GM12878 (cell line): Measurements from ENCODE around the gene HS3ST3A1. TPM values are rescaled to one million over a fixed set of nuclear protein-coding genes. Genes with fewer than 3 reads are reported as not detected.

Source experiments
- ATAC-seq: fragments of 200-7000 bp; cut with Tn5 transposase; 3 replicates; pipeline ENCODE4 v1.9.1; 2020; ENCODE audit warnings: mild to moderate bottlenecking, moderate library complexity
- BruUV-seq: library from RNA; stranded (reverse); fragments of 400-500 nt; replicated peaks from 2 replicates; lab custom pipeline; 2021; lab: Mats Ljungman, UMichigan
- CTCF ChIA-PET: fragments of 300-600 bp; sonication (Branson Sonifier 250); formaldehyde crosslinking; extraction: SDS; loops from one replicate; lab custom pipeline; 2021; ENCODE audit warnings: inconsistent platforms; lab: Yijun Ruan, JAX
- POLR2A ChIA-PET: fragments of 350-600 bp; formaldehyde crosslinking; extraction: SDS; loops from one replicate; lab custom pipeline; 2021; ENCODE audit warnings: inconsistent platforms; lab: Charles Lee
- RAD21 ChIA-PET: fragments of 300-600 bp; sonication (Branson Sonifier 250); formaldehyde crosslinking; loops from one replicate; lab custom pipeline; 2023; ENCODE audit warnings: antibody characterized with exemption; ENCODE audit not compliant: unreplicated experiment; lab: Charles Lee
- SMC1A ChIA-PET: fragments of 300-600 bp; sonication (Branson Sonifier 250); formaldehyde crosslinking; loops from one replicate; lab custom pipeline; 2023; ENCODE audit not compliant: unreplicated experiment, uncharacterized antibody; lab: Charles Lee
- DNase-seq: peaks from one replicate; pipeline ENCODE4 v3.0.0-alpha.2; 2011; ENCODE audit warnings: low read depth, low spot score
- FAIRE-seq: peaks from 3 replicates; lab custom pipeline; 2011; peaks lifted over from hg19 to GRCh38; lab: Jason Lieb, UNC
- H2AFZ ChIP-seq: 2 replicates; pipeline ENCODE4 v1.6.0; 2011; ENCODE audit warnings: low read depth, low read length, control low read depth; ENCODE audit not compliant: control insufficient read depth
- H3K27ac ChIP-seq: 2 replicates; pipeline ENCODE4 v1.5.1; 2011; ENCODE audit warnings: control low read depth; ENCODE audit not compliant: control insufficient read depth, insufficient read depth
- H3K27me3 ChIP-seq, 2 experiments: replicated peaks in 1 of 2; 2 replicates each; pipeline versions ENCODE4 v1.6.0 to v1.6.1; 2011; ENCODE audit warnings: low read length in 1 of 2; ENCODE audit not compliant: control insufficient read depth in 2 of 2, insufficient read depth in 2 of 2
- H3K36me3 ChIP-seq, 2 experiments: 2 replicates each; pipeline ENCODE4 v1.5.1; 2011; ENCODE audit warnings: low read length in 1 of 2; ENCODE audit not compliant: control insufficient read depth in 2 of 2, insufficient read depth in 2 of 2
- H3K4me1 ChIP-seq: 2 replicates; pipeline ENCODE4 v1.6.1; 2011; ENCODE audit warnings: mild to moderate bottlenecking, low read length, moderate library complexity, mixed read lengths; ENCODE audit not compliant: control insufficient read depth, insufficient read depth
- H3K4me2 ChIP-seq: 2 replicates; pipeline ENCODE4 v1.6.0; 2011; ENCODE audit warnings: control low read depth; ENCODE audit not compliant: control insufficient read depth, insufficient read depth
- H3K4me3 ChIP-seq: fragments of 200-600 bp; sonication (generic); 2 replicates; pipeline ENCODE4 v1.5.1; 2016
- H3K79me2 ChIP-seq: 2 replicates; pipeline ENCODE4 v1.6.0; 2011; ENCODE audit warnings: low read length; ENCODE audit not compliant: control insufficient read depth, insufficient read depth
- H3K9ac ChIP-seq: 2 replicates; pipeline ENCODE4 v1.8.0; 2011; ENCODE audit warnings: low read length, control low read depth, mixed read lengths; ENCODE audit not compliant: control insufficient read depth, insufficient read depth
- H3K9me3 ChIP-seq: replicated peaks from 3 replicates; pipeline ENCODE4 v1.5.1; 2011; ENCODE audit warnings: mild to moderate bottlenecking, low read length; ENCODE audit not compliant: control insufficient read depth, insufficient read depth
- H4K20me1 ChIP-seq: 2 replicates; pipeline ENCODE4 v1.6.0; 2011; ENCODE audit not compliant: control insufficient read depth, insufficient read depth
- BMI1 ChIP-seq: fragments of 450-650 bp; IDR thresholded peaks from 2 replicates; pipeline ENCODE4 v1.6.1; 2016; ENCODE audit warnings: mild to moderate bottlenecking, moderate library complexity, borderline replicate concordance
- E2F4 ChIP-seq: IDR thresholded peaks from 2 replicates; pipeline ENCODE4 v1.6.1; 2012; ENCODE audit warnings: low read depth, low read length, improper control_type of control experiment
- ESRRA ChIP-seq: IDR thresholded peaks from 2 replicates; pipeline ENCODE4 v1.6.1; 2012; ENCODE audit warnings: mild to moderate bottlenecking, low read length, improper control_type of control experiment
- ETV6 ChIP-seq, 2 experiments: fragments of 450-650 bp in 1 of 2; IDR thresholded peaks in 1 of 2; conservative IDR thresholded peaks in 1 of 2; 2 replicates each; pipeline ENCODE4 v1.6.1; 2014; ENCODE audit warnings: antibody characterized with exemption in 1 of 2, borderline replicate concordance in 1 of 2, low read depth in 1 of 2, mild to moderate bottlenecking in 1 of 2, moderate library complexity in 1 of 2
- EZH2 ChIP-seq: IDR thresholded peaks from 2 replicates; pipeline ENCODE4 v1.6.1; 2012; ENCODE audit warnings: low read depth, mild to moderate bottlenecking, control low read depth, inconsistent platforms, low read length, borderline replicate concordance; ENCODE audit not compliant: control insufficient read depth
- FOS ChIP-seq: IDR thresholded peaks from 3 replicates; pipeline ENCODE4 v1.6.1; 2011; ENCODE audit warnings: borderline replicate concordance; ENCODE audit not compliant: insufficient read length; ENCODE audit errors: extremely low read depth
- FOXK2 ChIP-seq: fragments of 450-650 bp; IDR thresholded peaks from 2 replicates; pipeline ENCODE4 v1.6.1; 2017; ENCODE audit warnings: mild to moderate bottlenecking, moderate library complexity
- HDAC6 ChIP-seq: fragments of 200-600 bp; sonication (generic); IDR thresholded peaks from one replicate; pipeline ENCODE4 v1.8.0; 2017; ENCODE audit warnings: antibody characterized with exemption; ENCODE audit not compliant: unreplicated experiment
- MEF2A ChIP-seq: IDR thresholded peaks from 2 replicates; pipeline ENCODE4 v1.6.1; 2011; ENCODE audit warnings: low read depth, mild to moderate bottlenecking, low read length, moderate library complexity; ENCODE audit not compliant: insufficient read depth
- PBX3 ChIP-seq: IDR thresholded peaks from 2 replicates; pipeline ENCODE4 v1.6.1; 2011; ENCODE audit warnings: mild to moderate bottlenecking, low read depth, low read length, moderate library complexity; ENCODE audit not compliant: insufficient replicate concordance
- PML ChIP-seq: IDR thresholded peaks from 2 replicates; pipeline ENCODE4 v1.6.1; 2012; ENCODE audit warnings: low read length, inconsistent platforms
- RAD21 ChIP-seq: IDR thresholded peaks from 2 replicates; pipeline ENCODE4 v1.6.1; 2011; ENCODE audit warnings: mild to moderate bottlenecking, low read depth, low read length, moderate library complexity; ENCODE audit not compliant: insufficient read depth
- SIN3A ChIP-seq: IDR thresholded peaks from 2 replicates; pipeline ENCODE4 v1.6.1; 2012; ENCODE audit warnings: low read depth, low read length, improper control_type of control experiment
- SP1 ChIP-seq: IDR thresholded peaks from one replicate; pipeline ENCODE4 v1.6.1; 2011; ENCODE audit warnings: low read depth, low read length
- SUPT20H ChIP-seq: IDR thresholded peaks from 2 replicates; pipeline ENCODE4 v1.6.1; 2011; ENCODE audit warnings: low read depth, mild to moderate bottlenecking, low read length, moderate library complexity, borderline replicate concordance; ENCODE audit not compliant: control insufficient read depth
- ZBED1 ChIP-seq: IDR thresholded peaks from 2 replicates; pipeline ENCODE4 v1.6.1; 2016; ENCODE audit warnings: borderline replicate concordance
- WGBS: methylation state at CpG from one replicate; pipeline ENCODE4 v1.1.6; 2016; ENCODE audit warnings: low lambda C conversion rate; ENCODE audit not compliant: insufficient replicate concordance, insufficient coverage; ENCODE audit errors: missing lambda C conversion rate; 5-methylcytosine and 5-hydroxymethylcytosine counted together
- in situ Hi-C: fragments of 300-500 bp; cut with MboI; formaldehyde crosslinking; loops from 9 replicates; pipeline ENCODE4 v1.14.3; 2018; ENCODE audit warnings: mixed read lengths
- intact Hi-C: fragments of 100-400 bp; cut with micrococcal nuclease; formaldehyde crosslinking; loops from one replicate; pipeline ENCODE4 v1.14.2; 2022; ENCODE audit not compliant: unreplicated experiment
- polyA plus RNA-seq, 11 experiments: library from polyadenylated mRNA; depleted of rRNA in 4 of 11; unstranded in 6 of 11; stranded (reverse) in 5 of 11; fragments of >200 nt; fragmentation: Nextera tagmentation in 4 of 11; fragmentation: Illumina TruSeq in 1 of 11; extraction: Ambion mirVana in 4 of 11; extraction: Trizol in 1 of 11; gene quantifications; 1 replicate in 1 of 11; 2 replicates in 10 of 11; pipeline versions ENCODE4 v1.2.1 to v1.2.3, GENCODE V29; 2011 to 2016; ENCODE audit warnings: inconsistent platforms in 2 of 11, missing spikeins in 2 of 11, low read depth in 1 of 11
- total RNA-seq, 4 experiments: library from RNA; depleted of rRNA in 3 of 4; stranded (reverse); fragments of >200 nt in 3 of 4; fragmentation: Illumina TruSeq in 1 of 4; extraction: Trizol in 1 of 4; gene quantifications; 2 replicates each; pipeline versions ENCODE4 v1.2.1 to v1.2.3, GENCODE V29; 2013 to 2021
- TF ChIP-seq, protein P1 (sequence below): fragments of 450-650 bp; IDR thresholded peaks from 2 replicates; pipeline ENCODE4 v1.6.1; 2016; ENCODE audit warnings: mild to moderate bottlenecking
- TF ChIP-seq, protein P2 (sequence below): IDR thresholded peaks from 2 replicates; pipeline ENCODE4 v1.6.1; 2012; ENCODE audit warnings: low read depth, low read length, improper control_type of control experiment

Gene HS3ST3A1
- total and polyA plus RNA-seq, 10 of the 15 experiments (the other 5 are each of a cell fraction or from before 2014, with no cell fraction given) = 0.24 to 0.26 TPM; not detected in 8

DNA sequence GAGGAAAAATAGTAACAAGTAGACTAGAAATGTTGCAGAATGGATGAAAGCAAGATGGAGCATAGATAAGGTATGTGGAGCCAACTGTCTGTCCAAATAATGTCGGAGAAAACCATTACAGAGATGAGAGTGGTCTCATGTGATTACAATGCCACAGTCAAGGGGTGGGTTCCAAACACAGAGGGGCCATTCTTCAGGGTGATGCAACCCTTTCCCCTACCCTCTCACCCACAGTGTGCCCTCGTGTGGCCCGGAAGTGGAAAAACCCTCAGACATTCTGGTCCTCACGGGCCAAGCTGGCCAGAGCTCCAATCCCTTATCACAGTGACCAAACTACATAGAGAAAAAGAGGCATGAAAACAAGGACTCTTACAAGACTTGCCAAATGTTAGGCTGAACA lies 17.7 kb upstream of the HS3ST3A1 start:
- in situ Hi-C loops = no loop called here
- Histone ChIP-seq H3K27ac (no peak overlapping the region), H3K4me3 (no peak overlapping the region), H3K27me3 (no peaks in the 10 kb centered on the region), H3K4me1 (no peaks in the 10 kb centered on the region), H3K4me2 (no peak overlapping the region), H3K36me3 (no peaks in the 10 kb centered on the region), H3K79me2 (no peaks in the 10 kb centered on the region), H3K9ac (no peak overlapping the region), H4K20me1 (no peaks in the 10 kb centered on the region), H2AFZ (no peak overlapping the region), H3K9me3 (no peaks in the 10 kb centered on the region)
- POLR2A ChIA-PET = no interaction called here
- intact Hi-C loops = no loop called here
- RAD21 ChIA-PET = no interaction called here
- CTCF ChIA-PET = no interaction called here
- 29% methylated on average over 4 of the region's 4 CpGs for WGBS
- no peak for DNase-seq
- no peak for FAIRE-seq
- TF ChIP-seq E2F4 = no peak
- TF ChIP-seq FOS = no peak
- no peak for TF ChIP-seq PBX3
- TF ChIP-seq SP1 = no peak
- TF ChIP-seq, protein P1, sequence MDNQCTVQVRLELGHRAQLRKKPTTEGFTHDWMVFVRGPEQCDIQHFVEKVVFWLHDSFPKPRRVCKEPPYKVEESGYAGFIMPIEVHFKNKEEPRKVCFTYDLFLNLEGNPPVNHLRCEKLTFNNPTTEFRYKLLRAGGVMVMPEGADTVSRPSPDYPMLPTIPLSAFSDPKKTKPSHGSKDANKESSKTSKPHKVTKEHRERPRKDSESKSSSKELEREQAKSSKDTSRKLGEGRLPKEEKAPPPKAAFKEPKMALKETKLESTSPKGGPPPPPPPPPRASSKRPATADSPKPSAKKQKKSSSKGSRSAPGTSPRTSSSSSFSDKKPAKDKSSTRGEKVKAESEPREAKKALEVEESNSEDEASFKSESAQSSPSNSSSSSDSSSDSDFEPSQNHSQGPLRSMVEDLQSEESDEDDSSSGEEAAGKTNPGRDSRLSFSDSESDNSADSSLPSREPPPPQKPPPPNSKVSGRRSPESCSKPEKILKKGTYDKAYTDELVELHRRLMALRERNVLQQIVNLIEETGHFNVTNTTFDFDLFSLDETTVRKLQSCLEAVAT = no peak
- no peak for TF ChIP-seq BMI1
- no peak for TF ChIP-seq PML
- TF ChIP-seq EZH2 = no peak
- no peak for TF ChIP-seq SUPT20H
- TF ChIP-seq HDAC6 = no peak
- TF ChIP-seq ETV6 (conservative IDR thresholded peaks at IDR 0.05 in 1 of 2, IDR thresholded peaks at IDR 0.05 in 1 of 2; ENCODE audit: borderline replicate concordance in 1 of 2, low read depth in 1 of 2) = no peak
- no peak for TF ChIP-seq SIN3A
- TF ChIP-seq, protein P2, sequence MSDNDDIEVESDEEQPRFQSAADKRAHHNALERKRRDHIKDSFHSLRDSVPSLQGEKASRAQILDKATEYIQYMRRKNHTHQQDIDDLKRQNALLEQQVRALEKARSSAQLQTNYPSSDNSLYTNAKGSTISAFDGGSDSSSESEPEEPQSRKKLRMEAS = no peak
- TF ChIP-seq RAD21 = no peak
- TF ChIP-seq ZBED1 = no peak
- no peak for TF ChIP-seq MEF2A
- no peak for TF ChIP-seq ESRRA
- no peak for TF ChIP-seq FOXK2
- SMC1A ChIA-PET = no interaction called here
- ATAC-seq = no peak
- BruUV-seq = no TSS peak
